Left ventricle myocardium superior (tissue), 1 donor: ENCODE measurements around the gene WNT3A. TPM values are rescaled to one million over a fixed set of nuclear protein-coding genes. Genes with fewer than 3 reads are reported as not detected.
A peak's percentile ranks its signal among the peaks of the same experiment; 100 is the strongest.

ENCODE experiments used
- ATAC-seq: fragments of 200-7000 bp; cut with Tn5 transposase; one replicate; pipeline ENCODE4 v1.9.1; 2020; ENCODE audit warnings: mild to moderate bottlenecking, moderate library complexity
- DNase-seq: peaks from one replicate; pipeline ENCODE4 v3.0.0-alpha.2; 2020
- intact Hi-C: fragments of 100-400 bp; cut with micrococcal nuclease; formaldehyde crosslinking; loops from one replicate; pipeline ENCODE4 v1.11.0; 2022
- total RNA-seq: library from RNA; stranded (reverse); fragmentation: NEBNext Ultra II Directional; extraction: Animal tissue kit (Norgen Biotek cat#: 25700); gene quantifications from one replicate; pipeline ENCODE4 v1.2.1, GENCODE V29; 2021
- donor health status: DM: no; HTN: yes; CAD: no; lungs with severe emphysema.

WNT3A gene
- total RNA-seq, 1 donor from 2014 or later, result not detected

GRCh38 chr1:228039986-228040385, 33.2 kb downstream of the WNT3A start:
- no peak for ATAC-seq
- intact Hi-C loops, result no loop called here
- peak; percentile 9 for DNase-seq

GRCh38 chr1:228041316-228041715, 34.5 kb downstream of the WNT3A start:
- ATAC-seq (no peak), DNase-seq (no peak)
- intact Hi-C loops, result no loop called here

- no peak for DNase-seq
- ATAC-seq, result no peak
- intact Hi-C loops, result no loop called here
Measured at GRCh38 chr1:228042508-228042907, 35.7 kb downstream of the WNT3A start.

- no peak for ATAC-seq
- DNase-seq, result peak; percentile 6
- intact Hi-C loops, result no loop called here
Measured at GRCh38 chr1:228043281-228043848, 36.6 kb downstream of the WNT3A start.

- peak; percentile 4 for DNase-seq
- ATAC-seq, result no peak
- intact Hi-C loops, result no loop called here
Measured at GRCh38 chr1:228044961-228045360, 38.2 kb downstream of the WNT3A start.

- intact Hi-C loops, result no loop called here
- DNase-seq, result no peak
- ATAC-seq, result no peak
Measured at GRCh38 chr1:228045405-228045804, 38.6 kb downstream of the WNT3A start.

GRCh38 chr1:228045871-228046270, 39.1 kb downstream of the WNT3A start:
- peak; percentile 4 for DNase-seq
- intact Hi-C loops, result no loop called here
- no peak for ATAC-seq

- ATAC-seq (no peak), DNase-seq (peak; percentile 14)
- intact Hi-C loops, result no loop called here
Measured at GRCh38 chr1:228046421-228047182, 39.8 kb downstream of the WNT3A start.

- ATAC-seq (no peak), DNase-seq (peak; percentile 15)
- intact Hi-C loops, result no loop called here
Measured at GRCh38 chr1:228047183-228047466, 40.3 kb downstream of the WNT3A start.

GRCh38 chr1:228048120-228048519, 41.3 kb downstream of the WNT3A start:
- DNase-seq, result peak; percentile 10
- intact Hi-C loops, result no loop called here
- no peak for ATAC-seq

- ATAC-seq (no peak), DNase-seq (peak; percentile 10)
- intact Hi-C loops, result no loop called here
Measured at GRCh38 chr1:228048659-228049298, 42.0 kb downstream of the WNT3A start.

GRCh38 chr1:228050571-228051231, 43.9 kb downstream of the WNT3A start:
- DNase-seq, result peak; percentile 13
- no peak for ATAC-seq
- intact Hi-C loops, result no loop called here

GRCh38 chr1:228058172-228058948, 51.6 kb downstream of the WNT3A start:
- ATAC-seq (no peak), DNase-seq (no peak)

GRCh38 chr1:228058949-228059633, 52.3 kb downstream of the WNT3A start:
- intact Hi-C loops, result no loop called here
- ATAC-seq, result no peak
- peak; percentile 32 for DNase-seq

More at GRCh38 chr1:228058172-228058948, 51.6 kb downstream of the WNT3A start:
- intact Hi-C loops, result no loop called here

- peak; percentile 47 for ATAC-seq
- peak; percentile 41 for DNase-seq
- intact Hi-C loops, result no loop called here
Measured at GRCh38 chr1:228059634-228060457, 53.0 kb downstream of the WNT3A start.

GRCh38 chr1:228060458-228061190, 53.8 kb downstream of the WNT3A start:
- peak; percentile 24 for DNase-seq
- intact Hi-C loops, result no loop called here
- no peak for ATAC-seq

GRCh38 chr1:228061411-228062084, 54.8 kb downstream of the WNT3A start:
- ATAC-seq (no peak), DNase-seq (peak; percentile 13)
- intact Hi-C loops, result no loop called here
